ENCODE data around the gene MTHFD2L. TPM values are rescaled to one million over a fixed set of nuclear protein-coding genes. Genes with fewer than 3 reads are reported as not detected.

MTHFD2L gene
- polyA plus RNA-seq, 5 donors, result 14.0 to 25.4 (median 18.3) TPM

- no peak for DNase-seq
These were observed 139.6 kb downstream of the MTHFD2L start for GRCh38 chr4:74297539-74297938.

DNA sequence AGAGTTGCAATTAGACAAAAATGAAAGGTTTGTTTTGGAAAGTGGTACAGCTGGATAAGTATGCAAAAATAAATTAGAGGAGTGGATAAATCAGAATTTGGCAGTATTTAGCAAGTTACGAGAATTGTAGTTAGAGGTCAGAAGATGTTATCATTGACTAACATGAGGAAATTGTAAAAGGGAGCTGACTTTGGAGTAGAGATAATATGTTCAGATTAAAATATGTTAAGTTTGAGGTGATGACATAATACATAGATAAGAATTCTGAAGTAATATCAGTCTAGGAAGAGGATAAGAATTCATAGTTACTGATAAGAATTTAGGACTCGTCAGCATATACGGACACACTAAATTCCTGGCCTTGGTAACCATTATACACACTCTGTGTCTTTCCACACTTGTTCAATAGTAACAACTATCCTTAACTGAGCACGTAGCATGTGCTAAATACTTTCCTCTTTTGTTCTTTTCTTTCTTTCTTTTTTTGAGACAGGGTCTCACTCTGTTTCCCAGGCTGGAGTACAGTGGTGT, 146.2 kb downstream of the MTHFD2L start:
- no peak for DNase-seq

DNA sequence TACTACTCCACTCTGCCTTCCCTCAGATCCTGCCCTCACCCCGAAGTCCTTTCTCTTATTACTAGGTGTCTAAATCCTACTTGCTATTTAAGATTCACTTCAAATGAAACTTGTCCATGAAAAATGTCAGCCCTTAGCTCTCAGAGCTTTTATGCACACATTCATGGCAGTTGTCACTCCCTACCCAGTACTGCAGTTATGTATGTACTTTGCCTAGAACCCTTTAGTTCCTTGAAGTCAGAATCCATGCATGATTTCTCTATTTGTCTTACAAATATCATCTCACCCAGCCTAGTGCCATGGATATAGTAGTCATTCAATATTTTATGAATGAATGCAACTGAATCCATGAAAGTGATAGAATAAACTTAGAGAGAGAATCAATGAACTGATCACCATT, 147.1 kb downstream of the MTHFD2L start:
- no peak for DNase-seq

DNA sequence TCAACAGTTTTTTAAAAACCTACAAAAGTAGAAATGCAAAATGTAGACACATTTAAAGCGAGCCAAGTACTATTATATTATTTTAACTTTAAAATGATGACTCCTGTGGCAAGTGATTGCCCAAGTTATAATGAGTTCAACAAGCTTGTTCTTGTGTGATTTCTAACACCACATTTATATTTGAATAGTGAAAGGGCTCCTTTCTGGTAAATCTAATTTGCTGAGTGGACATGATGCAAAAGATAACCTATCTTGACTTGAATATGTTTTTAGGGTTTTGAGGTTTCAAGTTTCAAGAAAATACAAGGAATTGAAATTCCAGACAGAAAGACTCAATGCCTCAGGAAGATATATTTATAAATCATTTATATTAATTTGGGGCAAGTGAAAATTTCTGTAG, 149.3 kb downstream of the MTHFD2L start:
- DNase-seq, result no peak

- no peak for DNase-seq
These were observed 150.3 kb downstream of the MTHFD2L start, which contains the start of gene EPGN for GRCh38 chr4:74308215-74308614. EPGN (plus strand) TSS chr4:74308470; CDS start chr4:74308534, 64 bp downstream.

GRCh38 chr4:74309223-74309622, 151.3 kb downstream of the MTHFD2L start:
- no peak for DNase-seq

DNA sequence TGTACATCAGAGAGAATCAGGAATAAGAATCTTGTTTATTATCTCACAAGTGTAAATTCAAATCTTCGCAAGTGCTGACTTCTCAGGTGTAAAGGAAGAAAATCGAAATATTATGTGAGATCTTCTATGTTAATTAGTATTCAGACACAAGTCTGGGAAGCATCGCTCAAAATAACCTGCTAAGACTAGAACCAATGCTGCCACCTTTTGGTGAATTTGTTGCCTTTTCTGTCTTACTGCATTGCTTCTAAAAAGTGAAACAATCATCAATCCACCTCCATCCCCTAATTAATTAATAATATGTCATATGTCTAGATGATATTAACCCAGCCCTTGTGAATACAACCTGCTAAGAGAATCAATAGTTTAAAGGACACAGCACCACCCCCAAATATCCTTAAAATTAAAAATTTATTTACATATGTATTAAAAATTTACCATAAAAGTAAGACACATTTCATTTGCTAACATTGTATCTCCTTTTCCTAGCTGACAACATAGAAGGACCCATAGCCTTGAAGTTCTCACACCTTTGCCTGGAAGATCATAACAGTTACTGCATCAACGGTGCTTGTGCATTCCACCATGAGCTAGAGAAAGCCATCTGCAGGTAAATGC, 153.9 kb downstream of the MTHFD2L start:
- DNase-seq, result peak in 1 of 2 donors; percentile 29

DNA sequence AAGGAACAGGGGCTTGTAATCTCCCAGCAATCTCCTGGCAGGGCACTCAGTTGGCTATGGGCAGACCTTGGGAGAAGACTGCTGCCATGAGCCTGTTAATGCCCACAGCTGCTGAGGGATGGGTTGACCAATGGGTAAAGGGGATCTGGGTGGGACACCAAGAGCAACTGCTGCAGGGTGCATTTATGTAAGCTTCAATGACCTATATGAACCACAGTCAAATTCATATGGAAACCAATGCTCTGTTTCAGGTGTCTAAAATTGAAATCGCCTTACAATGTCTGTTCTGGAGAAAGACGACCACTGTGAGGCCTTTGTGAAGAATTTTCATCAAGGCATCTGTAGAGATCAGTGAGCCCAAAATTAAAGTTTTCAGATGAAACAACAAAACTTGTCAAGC, 156.4 kb downstream of the MTHFD2L start:
- no peak for DNase-seq

DNA sequence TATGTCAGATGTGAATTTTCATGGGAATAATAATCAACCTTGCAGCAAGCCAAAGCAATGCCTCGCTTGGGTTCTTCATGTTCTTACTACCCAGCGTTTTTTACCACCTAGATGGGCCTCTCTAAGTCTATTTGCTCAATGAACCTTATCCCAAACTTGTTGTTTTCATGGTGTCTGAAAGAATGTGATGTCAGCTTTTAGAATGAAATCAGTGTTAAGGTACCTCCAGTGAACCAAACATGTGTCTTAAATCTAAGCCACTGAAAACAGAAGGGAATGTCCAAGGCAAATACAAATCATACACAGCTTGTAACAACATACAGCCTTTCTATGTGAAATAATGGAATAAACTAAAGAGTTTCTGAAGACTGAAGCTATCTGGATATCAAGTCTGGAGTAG, 157.0 kb downstream of the MTHFD2L start:
- no peak for DNase-seq

GRCh38 chr4:74315376-74315775, 157.5 kb downstream of the MTHFD2L start:
- no peak for DNase-seq

DNA sequence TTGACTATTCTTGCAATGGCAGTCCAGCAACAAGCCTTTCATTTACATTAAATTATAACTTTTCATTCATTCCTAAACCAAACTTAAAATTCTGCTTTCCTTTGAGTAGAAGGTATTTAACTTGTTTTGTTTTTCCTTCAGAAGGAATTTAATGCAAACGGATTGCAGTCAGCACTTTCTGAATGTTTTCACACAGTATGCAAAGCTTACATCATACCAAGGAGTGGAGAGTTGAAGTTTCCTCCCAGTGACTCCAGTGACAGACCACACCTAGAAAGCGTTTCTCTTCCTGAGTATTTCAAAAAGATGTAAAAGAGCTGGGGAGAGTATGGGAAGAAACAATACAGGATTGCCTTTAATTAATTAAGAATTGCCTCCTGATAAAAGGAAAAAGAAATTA, 158.5 kb downstream of the MTHFD2L start:
- no peak for DNase-seq

GRCh38 chr4:74317616-74318246, 159.8 kb downstream of the MTHFD2L start:
- no peak for DNase-seq

- DNase-seq, result no peak
These were observed 160.4 kb downstream of the MTHFD2L start for GRCh38 chr4:74318276-74318675.

GRCh38 chr4:74319470-74319869, 161.6 kb downstream of the MTHFD2L start:
- no peak for DNase-seq

DNA sequence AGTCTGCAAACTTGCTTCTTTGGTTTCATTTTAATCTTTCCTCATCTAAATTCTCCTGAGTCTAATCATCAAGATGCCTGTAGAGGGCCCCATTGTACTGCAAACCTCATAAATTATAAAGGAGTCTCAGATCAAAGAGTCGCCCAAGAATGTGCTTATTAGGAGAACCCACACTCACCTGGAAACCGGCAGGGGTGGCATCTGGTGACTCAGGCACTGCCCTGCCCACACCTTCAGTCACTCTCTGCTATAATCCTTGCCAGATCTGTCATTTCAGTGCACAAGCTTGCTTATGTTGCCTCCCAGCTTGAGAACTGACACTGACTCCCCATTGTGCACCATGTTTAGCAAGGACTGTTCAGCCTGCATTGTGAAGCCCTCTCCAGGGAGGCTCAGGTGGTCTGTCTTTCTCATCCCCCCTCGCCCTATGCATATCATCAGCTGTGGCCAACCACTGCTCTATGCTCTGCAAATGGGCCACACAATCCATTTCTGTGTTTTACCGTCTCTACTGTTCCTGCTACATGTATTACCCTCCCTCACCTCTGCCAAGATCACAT, 162.7 kb downstream of the MTHFD2L start:
- peak; percentile 17 to 20 for DNase-seq

- no peak for DNase-seq
These were observed 164.4 kb downstream of the MTHFD2L start for GRCh38 chr4:74322301-74322700.

DNA sequence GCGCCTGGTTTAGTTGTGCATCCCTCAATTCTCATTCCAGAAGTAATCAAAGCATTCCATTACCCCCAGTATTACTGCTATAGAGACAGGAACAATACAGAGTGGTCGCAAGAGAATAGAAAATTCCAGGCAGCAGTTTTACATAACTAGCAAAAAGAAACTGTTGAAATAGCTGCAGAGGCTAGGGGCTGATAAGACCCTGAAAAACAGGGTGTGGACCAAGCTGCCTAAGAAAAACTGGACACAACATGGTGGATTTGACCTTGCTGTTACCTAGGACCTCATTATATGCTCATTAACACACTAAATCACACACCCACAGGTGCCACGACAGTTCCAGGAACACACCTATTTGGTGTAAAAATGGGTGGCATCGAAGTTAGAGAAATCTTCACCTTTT, 165.7 kb downstream of the MTHFD2L start:
- no peak for DNase-seq

GRCh38 chr4:74324262-74324661, 166.3 kb downstream of the MTHFD2L start:
- no peak for DNase-seq

DNA sequence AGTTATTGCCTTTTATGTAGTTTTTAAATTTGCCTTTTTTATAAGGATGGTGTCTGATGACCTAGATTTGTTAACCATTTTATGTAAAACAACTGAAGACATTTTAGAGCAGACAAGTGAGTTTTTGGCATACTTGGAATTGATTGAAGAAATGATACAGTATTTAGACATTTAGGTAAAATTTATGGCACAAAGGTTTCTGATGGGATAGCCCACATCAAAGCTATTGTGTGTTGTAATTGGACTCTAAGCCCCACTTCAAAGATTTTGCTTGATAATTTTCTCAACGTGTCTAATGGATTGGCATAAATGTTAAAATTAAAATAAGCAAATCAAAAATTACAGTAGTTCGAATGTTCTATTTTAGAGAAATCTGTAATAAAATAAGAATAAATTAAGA, 168.0 kb downstream of the MTHFD2L start:
- DNase-seq, result no peak

GRCh38 chr4:74327762-74328161, 169.8 kb downstream of the MTHFD2L start:
- no peak for DNase-seq

DNA sequence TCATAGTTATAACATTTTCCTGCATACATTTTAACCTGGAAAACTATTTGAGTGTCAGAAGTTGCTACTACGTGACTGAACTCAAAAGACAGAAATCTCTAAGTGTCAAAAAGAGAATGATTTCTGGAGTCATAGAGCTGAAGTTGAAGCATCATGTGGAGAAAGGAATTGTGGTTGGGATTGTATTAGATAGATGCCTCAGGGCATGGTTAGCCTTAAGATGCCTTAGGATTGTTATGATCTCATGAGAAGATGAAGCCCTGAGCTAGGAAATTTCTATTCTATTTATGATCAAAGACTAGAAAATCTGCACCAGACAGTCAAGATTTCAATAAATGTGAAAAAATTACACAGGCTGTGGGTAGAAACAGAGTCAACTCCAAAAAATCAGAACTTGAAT, 170.6 kb downstream of the MTHFD2L start:
- no peak for DNase-seq

DNA sequence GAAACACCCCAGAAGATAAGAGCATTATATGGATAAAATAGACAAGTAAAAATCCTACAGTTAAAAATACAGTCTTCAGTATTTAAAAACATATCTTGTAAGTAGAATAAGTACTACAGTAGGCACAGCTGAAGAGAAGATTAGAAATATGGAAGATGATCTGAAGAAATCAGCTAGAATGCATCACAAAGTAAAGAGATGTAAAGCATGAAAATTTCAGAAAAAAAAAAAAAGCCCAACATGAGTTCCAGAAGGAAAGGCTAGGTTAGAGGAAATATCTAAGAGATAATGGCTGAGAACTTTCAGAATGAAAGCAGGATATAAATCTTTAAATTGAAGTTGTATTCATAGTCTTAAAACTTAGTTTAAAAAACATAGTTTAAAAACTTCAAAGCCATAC, 171.4 kb downstream of the MTHFD2L start:
- DNase-seq, result no peak

- DNase-seq, result no peak
These were observed 172.4 kb downstream of the MTHFD2L start for GRCh38 chr4:74330295-74330750.

Data from right lung (tissue), 5 donors.